ENCODE data around the gene CHPT1. TPM values are rescaled to one million over a fixed set of nuclear protein-coding genes. Genes with fewer than 3 reads are reported as not detected.
"Not testable (repeated sequence)": the region's sequence is repeated elsewhere in the genome, so short reads cannot be mapped to it uniquely, and the experiment has no call there.

The CHPT1 gene
- total RNA-seq, result 23.9 and 28.1 TPM in 2 replicates

DNA sequence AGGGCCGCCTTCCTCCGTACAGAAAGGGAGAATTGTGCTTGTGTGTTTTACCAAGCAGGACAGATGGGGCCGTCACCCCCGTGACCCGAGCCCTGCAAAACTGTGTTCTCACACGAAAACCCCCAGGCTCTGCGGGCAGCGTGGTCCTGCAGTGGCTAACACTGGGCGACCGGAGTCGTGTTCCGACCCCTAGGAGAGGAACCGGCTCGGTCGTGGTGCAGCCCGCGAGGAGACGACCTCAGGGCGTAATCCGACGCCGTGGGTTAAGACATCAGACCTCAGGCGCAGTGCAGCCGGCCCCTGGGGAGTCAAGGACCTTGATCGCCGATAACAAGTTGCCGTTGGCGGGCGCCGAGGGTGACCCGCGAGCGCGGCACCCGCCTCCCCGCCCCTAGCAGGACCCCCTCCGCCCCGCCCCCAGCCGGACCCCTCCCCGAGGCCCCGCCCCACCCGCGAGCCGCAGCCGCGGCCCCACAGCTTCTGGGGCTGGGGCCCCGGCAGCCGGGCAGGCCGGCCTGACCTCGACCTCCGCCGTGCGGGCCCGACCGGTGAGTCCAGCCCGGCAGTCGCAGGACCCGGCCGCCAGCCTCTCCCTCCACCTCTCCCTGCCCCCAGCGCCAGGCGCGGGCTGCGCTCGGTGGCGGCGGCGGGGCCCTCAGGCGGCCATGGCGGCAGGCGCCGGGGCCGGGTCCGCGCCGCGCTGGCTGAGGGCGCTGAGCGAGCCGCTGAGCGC, at the start of gene CHPT1:
Gene CHPT1, plus strand, starts transcription at position 444 of the 733 bp plus-strand sequence. Its CDS starts 222 bp downstream, at position 666.
- no peak for DNase-seq (ENCODE audit: extremely low read depth, low read depth, low spot score)

DNA sequence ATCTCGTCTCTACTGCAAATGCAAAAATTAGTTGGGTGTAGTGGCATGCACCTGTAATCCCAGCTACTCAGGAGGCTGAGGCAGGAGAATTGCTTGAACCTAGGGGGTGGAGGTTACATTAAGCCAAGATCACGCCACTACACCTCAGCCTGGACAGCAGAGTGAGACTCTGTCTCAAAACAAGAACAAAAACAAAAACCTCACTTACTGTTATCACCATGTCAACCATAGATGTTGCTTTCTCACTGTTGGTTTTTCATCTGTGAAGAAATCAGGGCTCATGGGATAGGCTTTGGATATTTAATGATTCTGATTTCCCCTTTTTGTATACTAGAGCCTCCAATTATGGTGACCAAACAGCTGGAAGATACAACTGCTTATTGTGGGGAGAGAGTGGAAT, 49.7 kb upstream of the CHPT1 start:
- DNase-seq (ENCODE audit: extremely low read depth, low read depth, low spot score), result no peak

DNA sequence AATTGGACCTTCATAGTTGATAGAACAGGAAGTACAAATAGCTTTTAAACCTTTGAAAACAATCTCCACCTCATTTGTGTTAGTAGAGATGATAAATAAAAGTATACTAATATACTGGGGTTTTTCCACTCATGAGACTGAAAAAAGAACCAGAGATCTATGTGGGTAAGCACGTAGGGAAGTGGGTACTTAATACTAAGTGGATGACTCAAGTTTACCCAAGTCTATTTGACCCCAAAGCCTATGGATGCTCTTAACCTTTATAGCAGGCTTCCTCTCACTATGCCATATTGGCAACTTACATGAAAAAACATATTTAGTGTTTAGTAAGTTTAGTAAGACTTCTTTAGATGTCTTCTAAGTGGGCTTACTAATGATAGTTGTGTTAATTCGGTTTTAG, 49.2 kb upstream of the CHPT1 start:
- DNase-seq (ENCODE audit: extremely low read depth, low read depth, low spot score), result no peak

DNA sequence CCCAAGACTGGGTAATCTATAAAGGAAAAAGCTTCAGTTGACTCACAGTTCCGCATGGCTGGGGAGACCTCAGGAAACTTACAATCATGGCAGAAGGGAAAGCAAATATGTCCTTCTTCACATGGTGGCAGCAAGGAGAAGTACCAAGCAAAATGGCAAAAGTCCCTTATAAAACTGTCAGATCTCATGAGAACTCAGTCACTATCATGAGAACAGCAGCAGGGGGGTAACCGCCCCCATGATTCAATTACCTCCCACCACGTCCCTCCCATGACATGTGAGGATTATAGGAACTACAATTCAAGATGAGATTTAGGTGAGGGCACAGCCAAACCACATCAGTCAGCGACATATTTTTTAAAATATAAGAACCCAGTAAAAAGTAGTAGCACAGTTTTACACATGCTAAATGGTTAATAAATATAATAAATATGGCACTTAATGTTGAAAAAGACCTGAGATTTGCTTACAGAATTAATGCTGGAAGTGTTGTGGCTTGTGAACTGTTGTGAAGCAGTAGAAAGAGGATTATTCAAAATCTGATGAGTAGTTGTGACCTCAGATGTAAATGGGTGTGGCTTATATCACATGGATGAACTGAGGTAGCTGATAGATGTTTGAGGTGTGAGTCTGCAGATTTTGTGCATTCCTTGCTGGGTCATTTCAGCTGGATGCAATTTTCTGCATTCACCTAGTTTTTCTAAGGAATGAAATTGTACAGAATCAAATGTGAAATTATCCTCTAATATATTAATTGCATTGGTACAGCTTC, 46.9 kb upstream of the CHPT1 start:
- no peak for DNase-seq (ENCODE audit: extremely low read depth, low read depth, low spot score)

DNA sequence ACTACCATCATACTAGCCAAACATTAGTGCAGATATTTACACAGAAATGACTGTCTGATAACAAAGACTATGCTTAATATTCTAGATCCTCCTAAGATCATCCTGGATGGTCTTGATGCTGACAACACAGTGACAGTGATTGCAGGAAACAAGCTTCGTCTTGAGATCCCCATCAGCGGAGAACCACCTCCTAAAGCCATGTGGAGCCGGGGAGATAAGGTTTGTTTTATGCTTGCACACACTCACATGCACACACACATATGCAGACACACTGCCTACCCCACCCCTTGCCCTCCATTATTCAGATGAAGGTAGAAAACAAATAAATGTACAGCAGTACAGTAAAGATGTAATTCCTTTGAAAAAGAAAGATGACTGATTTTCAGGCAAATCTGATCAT, 44.4 kb upstream of the CHPT1 start:
- no peak for DNase-seq (ENCODE audit: extremely low read depth, low read depth, low spot score)

DNA sequence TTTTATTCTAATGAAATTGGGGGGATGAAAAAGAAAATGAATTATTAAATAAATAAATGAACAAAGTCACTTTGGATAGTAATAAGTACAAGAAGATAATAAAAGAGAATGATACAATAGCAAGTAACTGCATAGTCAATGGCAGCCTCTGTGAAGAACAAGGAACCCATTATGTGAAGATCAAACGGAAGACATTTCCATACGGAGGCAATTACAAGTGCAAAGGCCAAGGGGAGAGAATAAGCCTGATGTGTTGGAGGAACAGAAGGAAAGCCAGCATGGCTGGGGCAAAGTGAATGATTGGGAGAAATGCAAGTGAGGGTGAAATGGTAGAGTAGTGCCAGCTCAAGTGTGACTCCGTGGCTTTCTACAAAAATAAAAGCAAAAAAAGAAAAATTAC, 43.9 kb upstream of the CHPT1 start:
- DNase-seq (ENCODE audit: extremely low read depth, low read depth, low spot score), result no peak

DNA sequence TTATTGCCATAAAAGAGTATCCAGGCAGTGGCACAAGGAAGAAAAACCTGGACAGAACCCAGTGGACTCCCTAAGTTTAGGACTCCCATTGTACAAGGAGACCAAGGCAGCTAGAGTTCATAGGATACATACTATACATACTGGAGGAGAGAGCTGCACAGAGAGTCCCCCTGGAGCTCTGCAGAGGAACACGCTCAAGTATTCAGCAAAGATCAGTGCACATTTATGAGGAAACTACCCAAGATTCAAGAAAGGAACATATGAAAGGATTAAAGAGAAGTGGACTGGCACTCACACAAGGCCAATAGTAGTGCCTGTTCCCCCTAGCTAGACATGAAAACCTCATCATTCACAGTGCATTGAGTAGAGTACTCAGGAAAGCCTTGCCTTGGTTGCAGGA, 43.0 kb upstream of the CHPT1 start:
- no peak for DNase-seq (ENCODE audit: extremely low read depth, low read depth, low spot score)

DNA sequence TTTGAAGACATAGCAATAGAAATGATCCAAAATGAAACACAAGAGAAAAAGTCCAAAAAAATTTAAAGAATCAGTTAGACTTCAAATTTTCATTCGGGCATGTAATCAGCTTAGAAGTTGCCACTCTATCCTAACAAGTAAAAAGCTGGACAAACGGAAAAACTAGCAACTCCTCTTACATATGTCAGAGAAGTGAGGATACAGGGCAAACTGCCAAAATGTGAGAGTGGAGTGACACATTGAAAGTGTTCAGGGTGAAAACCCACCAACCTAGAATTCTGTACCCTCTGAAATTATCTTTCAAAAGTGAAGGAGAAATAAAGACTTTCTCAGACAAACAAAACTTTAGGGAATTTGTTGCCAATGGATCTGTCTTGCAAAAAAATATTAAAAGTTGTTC, 42.0 kb upstream of the CHPT1 start:
- no peak for DNase-seq (ENCODE audit: extremely low read depth, low read depth, low spot score)

DNA sequence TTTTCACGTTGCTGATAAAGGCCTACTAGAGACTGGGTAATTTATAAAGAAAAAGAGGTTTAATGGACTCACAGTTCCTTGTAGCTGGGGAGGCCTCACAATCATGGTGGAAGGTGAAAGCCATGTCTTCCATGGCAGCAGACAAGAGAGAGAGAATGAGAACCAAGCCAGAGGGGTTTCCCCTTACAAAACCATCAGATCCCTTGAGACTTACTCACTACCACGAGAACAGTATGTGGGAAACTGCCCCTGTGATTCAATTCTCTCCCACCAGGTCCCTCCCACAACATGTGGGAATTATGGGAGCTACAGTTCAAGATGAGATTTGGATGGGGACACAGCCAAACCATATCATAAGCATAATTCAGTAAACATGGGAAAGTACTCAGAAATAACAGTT, 36.8 kb upstream of the CHPT1 start:
- not testable (repeated sequence) for DNase-seq (ENCODE audit: extremely low read depth, low read depth, low spot score)

DNA sequence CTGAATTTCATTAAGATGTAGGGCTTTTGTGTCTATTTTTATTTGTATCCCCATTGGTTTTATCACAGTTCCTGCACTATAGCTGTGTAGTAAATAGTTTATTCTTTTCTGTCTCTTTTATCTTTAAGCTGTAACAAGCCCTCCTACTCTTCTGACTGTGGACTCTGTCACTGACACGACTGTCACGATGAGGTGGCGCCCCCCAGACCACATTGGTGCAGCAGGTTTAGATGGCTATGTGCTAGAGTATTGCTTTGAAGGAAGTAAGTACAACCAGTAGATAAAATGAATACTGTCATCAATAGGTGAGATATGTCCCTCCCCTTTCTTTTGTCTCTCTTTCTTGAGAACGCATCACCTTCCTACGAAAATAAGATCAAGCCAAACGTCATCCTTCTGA, 34.1 kb upstream of the CHPT1 start:
- no peak for DNase-seq (ENCODE audit: extremely low read depth, low read depth, low spot score)

DNA sequence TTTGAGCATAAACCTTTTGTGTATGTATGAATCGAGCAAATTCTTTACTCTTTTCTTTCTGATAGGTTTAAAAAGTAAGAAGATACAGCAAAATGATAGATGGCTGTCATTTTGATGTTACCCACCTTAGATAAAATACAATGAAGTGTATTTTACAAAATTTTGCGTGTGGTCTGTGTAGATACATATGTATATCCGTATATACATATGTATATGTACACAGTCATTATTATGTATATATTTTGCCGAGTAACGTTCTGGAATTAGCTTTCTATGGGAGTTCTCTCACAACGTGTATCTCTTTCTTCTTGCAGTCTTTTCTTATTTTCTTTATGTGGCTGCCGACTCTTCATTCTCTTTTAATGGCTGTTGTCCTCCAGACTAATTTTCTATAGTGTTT, 32.4 kb upstream of the CHPT1 start:
- DNase-seq (ENCODE audit: extremely low read depth, low read depth, low spot score), result no peak

DNA sequence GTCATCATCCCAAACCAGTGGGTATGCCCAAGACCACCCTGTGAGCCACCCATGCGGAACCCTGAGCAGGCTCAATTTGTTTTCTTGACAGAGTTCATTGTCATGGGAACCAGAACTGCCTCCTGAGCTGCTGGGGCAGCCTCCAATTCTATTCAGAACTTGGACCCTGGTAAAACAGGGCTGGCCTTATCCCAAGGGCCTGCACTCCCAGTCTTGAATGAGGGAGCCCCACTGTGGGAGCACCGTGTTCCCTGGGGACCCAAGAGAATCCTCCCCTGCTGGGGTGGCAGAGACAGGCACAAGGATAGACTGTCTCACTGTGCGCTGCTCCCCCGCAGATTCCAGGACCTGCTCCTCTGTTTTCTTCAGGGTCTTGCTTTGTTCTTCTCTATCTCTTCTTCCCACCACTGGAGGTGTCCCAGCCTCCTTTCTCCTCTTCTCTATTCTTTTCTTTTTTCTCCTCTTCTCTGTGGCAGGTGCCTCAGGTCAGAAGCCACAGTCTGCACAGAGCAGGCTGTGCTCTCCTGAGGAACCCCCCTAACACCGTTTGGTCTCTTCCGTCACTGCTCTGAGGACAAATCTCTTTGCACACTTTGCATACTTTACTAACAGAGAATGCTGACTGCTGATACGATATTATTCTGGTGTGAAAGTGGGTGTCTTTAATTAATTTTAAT, 31.2 kb upstream of the CHPT1 start:
- DNase-seq (ENCODE audit: extremely low read depth, low read depth, low spot score), result no peak

DNA sequence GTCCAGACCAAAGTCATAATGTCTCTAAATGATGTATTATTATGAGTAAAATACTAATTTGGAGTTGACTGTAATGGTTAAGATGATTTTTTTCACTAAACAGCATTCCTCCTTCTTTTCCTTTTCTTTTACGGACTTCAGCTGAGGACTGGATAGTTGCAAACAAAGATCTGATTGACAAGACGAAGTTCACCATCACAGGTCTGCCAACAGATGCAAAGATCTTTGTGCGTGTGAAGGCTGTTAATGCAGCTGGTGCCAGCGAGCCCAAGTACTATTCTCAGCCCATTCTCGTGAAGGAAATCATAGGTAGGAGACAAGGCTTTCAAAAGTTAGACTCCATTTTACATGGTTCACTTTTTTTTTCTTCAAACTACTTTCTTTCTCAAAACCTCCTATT, 29.8 kb upstream of the CHPT1 start:
- no peak for DNase-seq (ENCODE audit: extremely low read depth, low read depth, low spot score)

DNA sequence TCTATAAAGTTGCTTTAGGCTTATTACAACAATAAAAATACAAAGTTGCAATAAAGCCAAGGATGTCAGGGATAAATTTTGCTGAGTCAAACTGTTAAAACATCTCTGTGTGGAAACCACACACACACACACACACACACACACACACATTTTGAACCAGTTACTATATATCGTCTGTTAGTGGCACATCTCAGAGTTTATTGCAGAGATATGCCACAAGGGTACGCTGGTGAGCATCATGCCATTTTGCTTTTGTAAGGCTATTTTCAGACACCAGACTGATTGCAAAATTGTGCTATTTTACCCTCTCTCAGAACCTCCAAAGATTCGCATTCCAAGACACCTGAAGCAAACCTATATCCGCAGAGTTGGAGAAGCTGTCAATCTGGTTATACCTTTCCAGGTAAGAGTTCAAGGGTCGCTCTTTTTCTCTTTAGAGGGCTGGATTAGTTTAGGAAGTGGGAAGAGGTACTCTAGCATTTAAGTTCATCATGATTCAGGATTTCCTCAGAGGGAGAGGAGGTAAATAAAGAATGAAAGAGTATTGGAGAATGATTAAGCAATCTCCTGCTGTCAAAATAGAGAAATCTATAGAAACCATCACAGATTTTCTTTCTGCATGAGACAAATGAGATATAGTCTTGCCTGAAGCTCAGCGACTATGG, 27.3 kb upstream of the CHPT1 start:
- no peak for DNase-seq (ENCODE audit: extremely low read depth, low read depth, low spot score)

DNA sequence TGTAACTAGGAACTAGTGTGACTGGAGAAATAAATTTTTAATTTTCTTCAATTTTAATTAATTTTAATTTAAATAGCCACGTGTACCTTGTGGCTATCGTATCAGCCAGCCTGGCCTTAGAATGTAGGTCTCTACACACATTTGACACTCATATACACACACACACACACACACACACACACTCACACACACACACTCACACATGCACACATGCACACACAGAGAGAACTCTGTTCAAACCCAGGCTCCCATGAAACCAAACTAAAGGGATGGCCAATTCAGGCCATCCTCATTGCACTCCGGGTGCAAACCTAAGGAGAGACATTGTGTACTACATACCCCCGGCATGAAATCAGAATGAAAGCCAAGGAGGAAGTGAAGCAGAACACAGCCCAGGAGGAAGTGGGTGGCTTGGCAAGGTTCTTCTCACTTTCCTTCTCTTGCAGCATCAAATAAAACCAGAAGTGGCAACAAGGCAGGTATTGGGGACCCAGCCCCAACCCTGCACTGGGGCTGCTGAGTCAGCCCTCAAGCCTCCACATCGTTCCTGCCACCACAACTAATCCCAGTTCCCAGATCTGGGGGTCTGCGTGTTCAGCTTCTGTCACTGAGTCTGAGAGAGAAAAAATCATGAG, 26.2 kb upstream of the CHPT1 start:
- DNase-seq (ENCODE audit: extremely low read depth, low read depth, low spot score), result no peak

DNA sequence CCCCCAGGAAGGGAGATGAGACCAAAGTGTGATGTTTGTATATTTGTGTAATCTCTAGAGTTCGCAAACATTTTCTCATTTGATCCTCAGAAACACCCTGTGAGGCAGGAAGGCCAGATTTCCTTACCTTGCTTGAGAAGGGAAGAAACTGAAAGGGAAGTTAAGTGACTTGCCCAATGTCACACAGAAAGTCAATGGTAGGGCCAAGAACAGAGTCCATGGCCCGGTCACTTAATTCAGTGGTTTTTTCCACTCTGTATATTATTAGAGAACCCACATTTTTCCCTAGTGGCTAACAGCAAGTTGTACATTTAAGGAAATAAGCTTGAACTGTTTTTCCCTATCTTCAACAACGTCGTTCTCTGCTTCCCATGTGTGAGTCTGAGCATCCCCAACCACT, 25.6 kb upstream of the CHPT1 start:
- DNase-seq (ENCODE audit: extremely low read depth, low read depth, low spot score), result no peak

DNA sequence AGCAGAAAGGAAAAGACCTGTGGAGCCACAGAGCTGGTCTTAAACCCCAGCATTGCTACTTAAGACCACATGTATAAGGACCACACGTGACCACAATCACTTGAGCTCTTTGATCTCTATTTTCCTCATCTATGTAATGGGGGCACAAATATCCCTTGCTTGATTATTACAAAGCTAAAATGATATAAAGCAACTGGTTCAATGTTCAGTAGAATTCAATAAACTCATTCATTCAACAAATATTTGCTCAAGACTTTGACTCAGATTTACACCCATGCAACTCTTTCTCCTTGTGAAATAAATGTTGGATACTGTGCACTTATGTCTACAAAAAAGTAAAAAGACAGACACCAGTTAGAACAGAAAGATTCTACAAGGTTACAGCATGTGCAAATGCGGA, 21.9 kb upstream of the CHPT1 start:
- DNase-seq (ENCODE audit: extremely low read depth, low read depth, low spot score), result no peak

DNA sequence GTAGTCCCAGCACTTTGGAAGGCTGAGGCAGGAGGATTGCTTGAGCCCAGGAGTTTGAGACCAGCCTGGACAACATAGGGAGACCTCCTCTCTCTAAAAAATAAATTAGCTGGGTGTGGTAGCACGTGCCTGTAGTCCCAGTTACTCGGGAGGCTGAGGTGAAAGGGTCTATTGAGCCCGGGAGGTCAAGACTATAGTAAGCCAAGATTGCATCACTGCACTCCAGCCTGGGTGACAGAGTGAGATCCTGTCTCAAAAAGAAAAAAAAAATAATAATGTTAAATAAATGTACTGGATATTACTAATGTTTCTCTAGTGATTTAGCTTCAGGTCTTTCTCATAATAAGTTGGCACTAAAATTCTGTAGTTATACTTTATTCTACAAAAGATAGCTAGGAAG, 20.9 kb upstream of the CHPT1 start:
- not testable (repeated sequence) for DNase-seq (ENCODE audit: extremely low read depth, low read depth, low spot score)

DNA sequence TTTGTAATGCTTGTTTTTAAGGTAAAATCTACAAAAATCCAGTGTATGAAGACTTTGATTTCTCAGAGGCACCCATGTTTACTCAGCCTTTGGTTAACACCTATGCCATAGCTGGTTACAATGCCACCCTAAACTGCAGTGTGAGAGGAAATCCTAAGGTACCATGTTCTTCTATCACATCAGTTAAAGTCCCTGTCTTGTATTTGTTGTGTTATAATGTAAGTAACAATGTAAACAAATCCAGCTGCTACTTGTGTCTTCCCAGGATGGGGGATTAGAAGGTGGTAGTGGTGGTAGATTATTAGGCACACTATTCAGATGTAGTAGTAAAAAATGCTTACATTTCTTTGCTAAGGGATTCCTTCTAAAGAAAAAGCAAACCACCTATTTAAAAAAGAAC, 19.4 kb upstream of the CHPT1 start:
- DNase-seq (ENCODE audit: extremely low read depth, low read depth, low spot score), result no peak

DNA sequence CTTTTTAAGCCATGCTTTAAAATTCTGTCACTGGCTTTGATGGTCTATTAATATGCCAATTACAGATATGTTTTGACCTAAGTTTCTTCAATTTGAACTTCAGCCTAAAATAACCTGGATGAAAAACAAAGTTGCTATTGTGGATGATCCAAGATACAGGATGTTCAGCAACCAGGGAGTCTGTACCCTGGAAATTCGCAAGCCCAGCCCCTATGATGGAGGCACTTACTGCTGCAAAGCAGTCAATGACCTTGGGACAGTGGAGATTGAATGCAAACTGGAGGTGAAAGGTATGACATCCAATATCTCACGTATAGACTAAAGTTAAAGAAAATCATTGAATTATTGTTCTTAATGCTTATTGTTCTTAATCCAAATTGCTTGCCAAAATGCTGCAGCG, 17.2 kb upstream of the CHPT1 start:
- DNase-seq (ENCODE audit: extremely low read depth, low read depth, low spot score), result no peak

DNA sequence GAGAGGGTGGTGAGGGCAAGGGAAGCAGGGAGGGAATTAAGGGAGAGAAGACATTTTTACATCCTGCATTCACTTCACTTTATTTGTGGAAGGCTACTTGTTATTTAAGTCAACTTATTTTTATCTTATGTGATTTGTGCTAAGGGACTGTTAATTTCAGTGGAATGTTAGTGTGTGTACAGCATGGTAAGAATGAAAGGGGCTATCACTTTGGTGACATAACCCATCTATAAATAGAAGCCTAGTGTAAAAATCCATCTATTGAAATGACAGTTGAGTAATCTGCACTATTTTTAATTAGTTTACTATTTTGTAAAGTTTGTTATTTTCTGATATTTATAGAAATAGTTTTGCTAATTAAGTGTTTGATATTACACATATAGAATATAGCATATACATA, 16.8 kb upstream of the CHPT1 start:
- no peak for DNase-seq (ENCODE audit: extremely low read depth, low read depth, low spot score)

Measured in glomerular endothelial cell (primary cell).